MCF 10A (cell line): Measurements from ENCODE around the gene HECW1. TPM values are rescaled to one million over a fixed set of nuclear protein-coding genes. Genes with fewer than 3 reads are reported as not detected.

Experiments
- BruUV-seq: library from RNA; stranded (reverse); fragments of 400-500 nt; replicated peaks from 2 replicates; lab custom pipeline; 2021; lab: Mats Ljungman, UMichigan
- CTCF ChIA-PET: fragments of 300-600 bp; sonication (Branson Sonifier 250); formaldehyde crosslinking; extraction: SDS; loops from one replicate; lab custom pipeline; 2021; ENCODE audit warnings: antibody characterized with exemption, inconsistent platforms; lab: Yijun Ruan, JAX
- POLR2A ChIA-PET: fragments of 300-600, 350-650 bp; sonication (Branson Sonifier 250); formaldehyde crosslinking; extraction: SDS; loops from one replicate; lab custom pipeline; 2020; ENCODE audit warnings: antibody characterized with exemption, inconsistent platforms; lab: Yijun Ruan, JAX
- DNase-seq: peaks from one replicate; pipeline ENCODE4 v3.0.0-alpha.2; 2018; ENCODE audit not compliant: unreplicated experiment
- H3K27ac Mint-ChIP-seq: one replicate; pipeline ENCODE4 v1.8.0; 2022; ENCODE audit warnings: mild to moderate bottlenecking, low read depth, mixed read lengths; ENCODE audit not compliant: unreplicated experiment
- H3K27me3 Mint-ChIP-seq: one replicate; pipeline ENCODE4 v1.8.0; 2022; ENCODE audit warnings: mixed read lengths; ENCODE audit not compliant: insufficient read depth, unreplicated experiment
- H3K36me3 Mint-ChIP-seq: one replicate; pipeline ENCODE4 v1.8.0; 2022; ENCODE audit warnings: mild to moderate bottlenecking, moderate library complexity, mixed read lengths; ENCODE audit not compliant: insufficient read depth, unreplicated experiment
- H3K4me1 Mint-ChIP-seq: one replicate; pipeline ENCODE4 v1.8.0; 2022; ENCODE audit warnings: mixed read lengths; ENCODE audit not compliant: insufficient read depth, unreplicated experiment
- H3K4me3 Mint-ChIP-seq: one replicate; pipeline ENCODE4 v1.8.0; 2022; ENCODE audit warnings: mild to moderate bottlenecking, moderate library complexity, mixed read lengths; ENCODE audit not compliant: unreplicated experiment
- H3K9me3 Mint-ChIP-seq: one replicate; pipeline ENCODE4 v1.8.0; 2022; ENCODE audit warnings: mixed read lengths; ENCODE audit not compliant: unreplicated experiment
- intact Hi-C: fragments of 100-400 bp; cut with micrococcal nuclease; formaldehyde crosslinking; loops from 2 replicates; pipeline ENCODE4 v1.14.1; 2022
- total RNA-seq: library from RNA; stranded (reverse); gene quantifications from 2 replicates; pipeline ENCODE4 v1.2.3, GENCODE V29; 2022
- TF ChIP-seq, protein P1 (sequence below): fragments of 200-600 bp; IDR thresholded peaks from one replicate; pipeline ENCODE4 v1.8.0; 2022; ENCODE audit warnings: antibody characterized with exemption, mild to moderate bottlenecking; ENCODE audit not compliant: unreplicated experiment

Gene HECW1
- total RNA-seq, 1 experiment from 2014 or later: not detected

DNA sequence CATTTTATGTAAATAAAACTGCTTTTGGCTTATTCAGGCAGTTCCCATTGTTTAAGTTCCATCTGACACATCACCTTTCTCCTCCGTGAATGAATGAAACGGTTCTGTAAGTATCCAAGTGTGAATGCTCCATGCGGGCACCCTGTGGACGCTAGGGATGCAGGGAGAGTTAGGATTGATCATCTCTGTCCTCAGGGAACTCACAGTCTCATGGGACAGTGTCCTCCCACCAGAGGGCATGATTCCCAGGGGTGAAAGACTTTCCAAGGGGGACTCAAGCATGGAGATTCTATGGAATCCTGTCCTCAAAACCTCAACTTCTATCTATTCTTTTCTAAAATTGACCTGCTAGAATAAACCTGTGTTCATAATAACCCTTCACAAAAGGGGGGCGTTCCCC lies 98.8 kb downstream of the HECW1 start:
- Mint-ChIP-seq H3K9me3 (no peaks in the 10 kb centered on the region), H3K36me3 (no peaks in the 10 kb centered on the region), H3K4me1 (peaks cover 6% of the 10 kb centered on the region), H3K27ac (no peak overlapping the region), H3K4me3 (no peak overlapping the region), H3K27me3 (peaks cover 11% of the 10 kb centered on the region)
- BruUV-seq: no TSS peak
- POLR2A ChIA-PET: interaction anchor here (0.6 to 1.0 kb wide), 2 partner anchors 26 to 55 kb away, joined by 3 read pairs; no protein-coding TSS in a partner anchor
- CTCF ChIA-PET: interaction anchor here (0.6 to 1.5 kb wide), 3 partner anchors 50 to 1280 kb away, joined by 3 to 6 read pairs (median 4); no protein-coding TSS in a partner anchor
- intact Hi-C loops: no loop called here
- DNase-seq: peak; percentile 16
- TF ChIP-seq, protein P1, sequence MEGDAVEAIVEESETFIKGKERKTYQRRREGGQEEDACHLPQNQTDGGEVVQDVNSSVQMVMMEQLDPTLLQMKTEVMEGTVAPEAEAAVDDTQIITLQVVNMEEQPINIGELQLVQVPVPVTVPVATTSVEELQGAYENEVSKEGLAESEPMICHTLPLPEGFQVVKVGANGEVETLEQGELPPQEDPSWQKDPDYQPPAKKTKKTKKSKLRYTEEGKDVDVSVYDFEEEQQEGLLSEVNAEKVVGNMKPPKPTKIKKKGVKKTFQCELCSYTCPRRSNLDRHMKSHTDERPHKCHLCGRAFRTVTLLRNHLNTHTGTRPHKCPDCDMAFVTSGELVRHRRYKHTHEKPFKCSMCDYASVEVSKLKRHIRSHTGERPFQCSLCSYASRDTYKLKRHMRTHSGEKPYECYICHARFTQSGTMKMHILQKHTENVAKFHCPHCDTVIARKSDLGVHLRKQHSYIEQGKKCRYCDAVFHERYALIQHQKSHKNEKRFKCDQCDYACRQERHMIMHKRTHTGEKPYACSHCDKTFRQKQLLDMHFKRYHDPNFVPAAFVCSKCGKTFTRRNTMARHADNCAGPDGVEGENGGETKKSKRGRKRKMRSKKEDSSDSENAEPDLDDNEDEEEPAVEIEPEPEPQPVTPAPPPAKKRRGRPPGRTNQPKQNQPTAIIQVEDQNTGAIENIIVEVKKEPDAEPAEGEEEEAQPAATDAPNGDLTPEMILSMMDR: no peak

DNA sequence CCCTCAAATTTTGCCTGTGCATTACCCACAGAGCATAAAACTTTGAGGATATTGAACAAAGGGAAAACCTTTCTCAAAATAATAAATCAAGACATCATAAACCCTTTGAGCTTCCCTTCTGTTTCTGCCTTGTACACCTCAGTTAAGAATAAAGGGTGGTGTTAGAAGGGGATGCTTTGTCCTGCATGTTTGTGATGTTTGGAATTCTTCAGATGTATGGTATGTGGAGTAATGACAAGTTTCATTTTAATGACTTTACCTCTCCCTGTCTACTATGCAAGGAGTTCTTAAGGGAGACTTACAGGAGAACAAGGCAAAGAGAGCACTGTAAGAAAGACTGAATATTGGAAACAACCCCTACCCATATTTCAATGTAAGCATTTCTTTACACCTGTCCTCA lies 99.2 kb downstream of the HECW1 start:
- no peak for DNase-seq
- no peaks in the 10 kb centered on the region for H3K9me3 Mint-ChIP-seq
- TF ChIP-seq, protein P1: peak; percentile 4
- H3K27me3 Mint-ChIP-seq: peaks cover 11% of the 10 kb centered on the region
- H3K4me1 Mint-ChIP-seq: peaks cover 6% of the 10 kb centered on the region
- intact Hi-C loops: no loop called here
- H3K4me3 Mint-ChIP-seq: no peak overlapping the region
- H3K36me3 Mint-ChIP-seq: no peaks in the 10 kb centered on the region
- BruUV-seq: no TSS peak
- H3K27ac Mint-ChIP-seq: no peak overlapping the region
- ChIA-PET CTCF (interaction anchor here (0.6 to 1.5 kb wide), 2 partner anchors 50 to 71 kb away, joined by 4 to 6 read pairs; no protein-coding TSS in a partner anchor), POLR2A (interaction anchor here (1.0 kb wide), 1 partner anchor 55 kb away, joined by 3 read pairs; no protein-coding TSS in a partner anchor)

DNA sequence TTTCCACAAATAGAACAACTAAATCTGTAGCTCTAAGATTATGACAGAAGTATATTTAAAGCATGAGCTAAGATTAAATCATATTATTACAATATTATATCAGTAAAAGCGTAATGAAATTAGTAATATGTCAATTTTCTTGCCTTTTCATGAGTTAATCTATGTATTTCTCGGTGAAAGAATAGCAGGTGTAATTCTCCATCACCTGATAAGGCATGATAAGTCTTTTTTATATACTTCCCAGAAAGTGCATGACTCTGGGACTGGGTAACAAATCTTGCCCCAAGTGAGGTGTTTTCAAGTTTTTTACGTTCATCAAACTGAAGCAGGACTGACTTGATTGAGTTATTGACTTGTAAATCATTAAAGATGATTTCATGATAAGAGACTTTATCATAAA lies 100.5 kb downstream of the HECW1 start:
- Mint-ChIP-seq H3K27me3 (peaks cover 6% of the 10 kb centered on the region), H3K36me3 (no peaks in the 10 kb centered on the region), H3K9me3 (no peaks in the 10 kb centered on the region), H3K4me1 (peaks cover 6% of the 10 kb centered on the region), H3K4me3 (no peak overlapping the region), H3K27ac (no peak overlapping the region)
- TF ChIP-seq, protein P1: no peak
- ChIA-PET POLR2A (interaction anchor here (1.3 kb wide), 1 partner anchor 8 kb away, joined by 3 read pairs; no protein-coding TSS in a partner anchor), CTCF (no interaction called here)
- no TSS peak for BruUV-seq
- no peak for DNase-seq
- intact Hi-C loops: no loop called here

DNA sequence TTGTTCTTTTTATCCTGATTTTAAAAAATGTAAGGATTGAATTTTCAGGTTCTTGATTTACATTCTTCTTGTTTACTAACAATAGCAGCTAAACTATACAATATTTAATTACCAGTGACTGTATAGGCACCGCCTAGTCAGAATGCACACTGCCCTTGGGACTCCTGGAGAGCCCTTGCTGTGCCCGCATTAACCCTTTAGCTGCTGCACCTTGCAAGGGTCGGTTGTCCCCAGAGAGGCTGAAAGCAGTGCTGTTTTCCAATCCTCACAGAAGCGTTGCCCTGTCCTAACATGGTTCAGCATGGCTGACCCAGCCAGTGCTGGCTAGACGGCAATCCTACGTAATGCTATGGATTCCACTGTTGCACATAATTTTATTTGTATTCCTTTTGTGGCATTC lies 102.6 kb downstream of the HECW1 start:
- no TSS peak for BruUV-seq
- Mint-ChIP-seq H3K36me3 (no peaks in the 10 kb centered on the region), H3K9me3 (peaks cover 7% of the 10 kb centered on the region), H3K4me3 (no peak overlapping the region), H3K27me3 (no peaks in the 10 kb centered on the region), H3K27ac (no peak overlapping the region), H3K4me1 (peaks cover 6% of the 10 kb centered on the region)
- TF ChIP-seq, protein P1: no peak
- intact Hi-C loops: no loop called here
- no peak for DNase-seq
- ChIA-PET POLR2A (no interaction called here), CTCF (interaction anchor here (0.7 kb wide), 1 partner anchor 46 kb away, joined by 3 read pairs; no protein-coding TSS in a partner anchor)
